22Rv1 (cell line): ENCODE results near the gene NCOA3.

Experiments
- ZFX ChIP-seq: fragments of 450-650 bp; IDR thresholded peaks from 2 replicates; pipeline ENCODE4 v1.6.1; 2017; ENCODE audit warnings: antibody characterized with exemption, borderline replicate concordance
- TF ChIP-seq, protein P1 (sequence below): fragments of 450-650 bp; IDR thresholded peaks from 2 replicates; pipeline ENCODE4 v1.5.1; 2017; ENCODE audit warnings: mild to moderate bottlenecking

DNA sequence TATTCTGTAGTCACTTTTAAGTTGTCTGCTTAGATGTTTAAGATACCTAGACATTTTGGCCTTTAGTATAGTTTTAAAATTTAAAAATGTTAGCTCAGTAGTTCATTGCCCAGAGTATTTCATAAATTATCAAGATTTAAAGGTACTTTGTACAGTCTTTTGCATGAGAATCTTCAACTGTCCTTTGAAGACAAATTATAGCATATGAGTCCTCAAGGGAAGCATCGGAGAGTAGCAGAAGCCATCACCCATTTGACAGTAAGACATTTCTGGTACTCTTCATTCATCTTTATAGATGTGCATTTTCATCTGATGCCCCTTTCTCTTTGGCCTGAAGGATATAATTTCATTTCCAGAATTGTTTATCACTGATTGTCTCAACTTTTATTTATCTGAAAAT is 89.5 kb downstream of the NCOA3 start:
- TF ChIP-seq, protein P1, sequence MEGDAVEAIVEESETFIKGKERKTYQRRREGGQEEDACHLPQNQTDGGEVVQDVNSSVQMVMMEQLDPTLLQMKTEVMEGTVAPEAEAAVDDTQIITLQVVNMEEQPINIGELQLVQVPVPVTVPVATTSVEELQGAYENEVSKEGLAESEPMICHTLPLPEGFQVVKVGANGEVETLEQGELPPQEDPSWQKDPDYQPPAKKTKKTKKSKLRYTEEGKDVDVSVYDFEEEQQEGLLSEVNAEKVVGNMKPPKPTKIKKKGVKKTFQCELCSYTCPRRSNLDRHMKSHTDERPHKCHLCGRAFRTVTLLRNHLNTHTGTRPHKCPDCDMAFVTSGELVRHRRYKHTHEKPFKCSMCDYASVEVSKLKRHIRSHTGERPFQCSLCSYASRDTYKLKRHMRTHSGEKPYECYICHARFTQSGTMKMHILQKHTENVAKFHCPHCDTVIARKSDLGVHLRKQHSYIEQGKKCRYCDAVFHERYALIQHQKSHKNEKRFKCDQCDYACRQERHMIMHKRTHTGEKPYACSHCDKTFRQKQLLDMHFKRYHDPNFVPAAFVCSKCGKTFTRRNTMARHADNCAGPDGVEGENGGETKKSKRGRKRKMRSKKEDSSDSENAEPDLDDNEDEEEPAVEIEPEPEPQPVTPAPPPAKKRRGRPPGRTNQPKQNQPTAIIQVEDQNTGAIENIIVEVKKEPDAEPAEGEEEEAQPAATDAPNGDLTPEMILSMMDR = no peak
- no peak for TF ChIP-seq ZFX
